Activated gamma-delta T cell treated with Interleukin-2 at 50 U/mL for 16 hours (primary cell): Measurements from ENCODE around the gene CAMKK2.
"Not testable (repeated sequence)": the region's sequence is repeated elsewhere in the genome, so short reads cannot be mapped to it uniquely, and the experiment has no call there.

Experiments used
- DNase-seq: peaks from one replicate; pipeline ENCODE4 v3.0.0-alpha.2; 2020

CAMKK2 gene

DNA sequence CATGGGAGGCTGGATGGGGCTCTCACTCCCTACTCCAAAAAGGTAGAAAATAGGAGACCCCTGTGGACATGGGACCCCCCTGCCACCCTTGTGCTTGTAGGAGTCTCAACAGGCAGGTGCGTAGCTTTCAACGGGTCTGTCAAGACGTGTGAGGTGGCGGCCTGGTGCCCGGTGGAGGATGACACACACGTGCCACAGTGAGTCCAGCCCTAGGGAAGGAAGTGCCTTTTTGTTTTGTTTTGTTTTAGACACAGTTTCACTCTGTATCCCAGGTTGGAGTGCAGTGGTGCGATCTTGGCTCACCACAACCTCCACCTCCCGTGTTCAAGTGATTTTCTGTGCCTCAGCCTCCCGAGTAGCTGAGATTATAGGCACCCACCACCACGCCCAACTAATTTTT is 73.7 kb downstream of the CAMKK2 start:
- no peak for DNase-seq

GRCh38 chr12:121219353-121219986 is 77.0 kb downstream of the CAMKK2 start:
- DNase-seq: no peak

- DNase-seq: no peak
Measured at GRCh38 chr12:121218588-121219352, 77.7 kb downstream of the CAMKK2 start.

GRCh38 chr12:121217761-121218160 is 78.7 kb downstream of the CAMKK2 start:
- no peak for DNase-seq

DNA sequence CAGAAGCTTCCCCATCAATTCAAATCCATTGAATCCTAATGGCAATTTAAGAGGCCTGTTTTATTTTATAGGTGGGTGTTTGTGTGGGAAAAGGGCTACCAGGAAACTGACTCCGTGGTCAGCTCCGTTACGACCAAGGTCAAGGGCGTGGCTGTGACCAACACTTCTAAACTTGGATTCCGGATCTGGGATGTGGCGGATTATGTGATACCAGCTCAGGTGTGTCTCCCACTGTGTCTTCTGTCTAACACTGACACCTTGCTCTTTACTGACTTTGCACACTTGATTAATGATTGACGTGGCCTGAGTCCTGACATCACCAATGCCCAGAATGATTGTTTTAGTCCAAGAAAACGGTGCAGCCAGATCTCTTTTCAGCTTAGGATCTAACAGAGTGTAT is 79.4 kb downstream of the CAMKK2 start:
- DNase-seq: no peak

- DNase-seq: no peak
Measured at GRCh38 chr12:121216102-121216501, 80.4 kb downstream of the CAMKK2 start.

GRCh38 chr12:121214855-121215745 is 81.4 kb downstream of the CAMKK2 start:
- DNase-seq: no peak

DNA sequence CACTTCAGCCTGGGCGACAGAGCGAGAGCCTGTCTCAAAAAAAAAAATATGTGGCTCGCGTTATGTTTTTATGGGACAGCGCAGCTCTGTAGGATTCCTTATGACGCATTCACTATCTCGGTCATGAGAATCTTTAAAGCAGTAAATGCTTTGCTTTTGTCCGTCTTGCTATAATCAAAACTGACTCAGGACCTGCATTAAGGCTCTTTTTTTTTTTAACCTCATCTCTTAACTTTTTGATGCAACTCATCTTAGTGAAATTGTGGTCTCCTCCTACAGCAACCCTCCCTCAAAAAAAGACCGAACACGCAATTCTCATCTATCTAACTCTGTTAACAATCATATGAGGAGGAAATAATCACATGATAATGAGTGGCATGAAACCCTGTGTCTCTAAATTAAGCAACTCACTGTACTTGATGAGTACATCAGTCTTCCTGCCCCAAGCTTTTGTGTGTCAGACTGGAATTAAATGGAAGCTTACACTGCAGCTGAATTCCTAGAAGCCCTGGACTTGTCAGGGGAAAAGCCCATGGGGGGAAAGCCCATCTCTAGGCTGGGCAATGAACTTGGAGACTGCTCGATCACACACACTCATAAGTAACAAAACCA is 82.2 kb downstream of the CAMKK2 start:
- DNase-seq: no peak

GRCh38 chr12:121212875-121213274 is 83.6 kb downstream of the CAMKK2 start:
- no peak for DNase-seq

GRCh38 chr12:121209624-121210572 is 86.6 kb downstream of the CAMKK2 start, which contains the start of gene P2RX4:
P2RX4 (plus strand) TSS chr12:121210129; CDS start chr12:121210165, 36 bp downstream.
- peak; percentile 79 for DNase-seq

DNA sequence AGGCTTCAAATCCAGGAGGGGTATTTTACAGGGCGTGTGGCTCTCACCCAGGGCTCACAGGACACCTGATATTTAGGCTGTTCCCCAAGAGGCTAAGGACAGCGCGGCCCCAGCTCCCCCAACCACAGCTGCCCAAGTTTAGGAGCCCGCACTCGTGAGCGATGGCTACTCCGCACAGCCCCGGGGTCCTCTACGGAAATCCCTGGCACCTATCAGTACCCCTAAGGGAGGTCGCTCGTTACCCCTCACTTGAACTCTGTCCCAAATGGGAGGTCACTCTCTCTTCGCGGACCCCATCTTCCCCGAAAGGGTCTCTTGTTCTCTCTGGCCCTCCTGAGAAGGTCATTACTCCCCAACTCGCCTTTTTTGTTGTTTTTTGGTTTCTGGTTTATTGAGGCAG is 87.3 kb downstream of the CAMKK2 start:
- no peak for DNase-seq

DNA sequence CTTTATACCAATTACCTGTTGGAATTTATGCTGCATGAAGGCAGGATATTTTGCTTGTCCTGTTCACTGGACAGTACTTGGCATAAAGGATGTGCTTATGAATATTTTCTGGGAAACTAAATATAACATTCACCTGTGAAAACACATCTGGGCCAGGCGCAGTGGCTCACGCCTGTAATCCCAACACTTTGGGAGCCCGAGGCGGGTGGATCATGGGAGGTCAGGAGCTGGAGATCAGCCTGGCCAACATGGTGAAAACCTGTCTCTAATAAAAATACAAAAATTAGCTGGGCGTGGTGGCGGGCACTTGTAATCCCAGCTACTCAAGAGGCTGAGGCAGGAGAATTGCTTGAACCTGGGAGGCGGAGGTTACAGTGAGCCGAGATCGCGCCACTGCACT is 87.9 kb downstream of the CAMKK2 start:
- DNase-seq: not testable (repeated sequence)

- no peak for DNase-seq
Measured at GRCh38 chr12:121205491-121205890, 91.0 kb downstream of the CAMKK2 start.

DNA sequence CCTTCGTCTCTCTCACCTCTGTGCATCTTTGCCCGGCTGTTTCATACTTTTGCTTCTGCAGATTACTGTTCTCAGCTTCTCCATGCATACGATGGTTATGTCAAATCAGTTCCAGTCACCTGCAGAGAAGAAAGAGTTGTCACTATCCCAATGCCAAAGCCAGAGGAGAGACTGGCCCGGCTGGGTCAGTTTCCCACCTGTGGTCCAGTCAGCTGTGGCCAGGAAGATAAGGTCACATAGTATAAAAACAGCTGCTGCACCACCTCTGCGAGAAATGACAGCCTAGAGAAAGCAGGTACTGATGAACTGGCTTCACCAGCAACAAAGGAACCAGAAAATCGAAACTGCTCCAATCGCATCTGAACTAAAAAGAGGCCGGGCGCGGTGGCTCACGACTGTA is 93.0 kb downstream of the CAMKK2 start:
- no peak for DNase-seq

GRCh38 chr12:121202407-121203355 is 93.8 kb downstream of the CAMKK2 start:
- DNase-seq: no peak

GRCh38 chr12:121201140-121201539 is 95.4 kb downstream of the CAMKK2 start:
- not testable (repeated sequence) for DNase-seq

- no peak for DNase-seq
Measured at GRCh38 chr12:121198949-121199348, 97.6 kb downstream of the CAMKK2 start.

DNA sequence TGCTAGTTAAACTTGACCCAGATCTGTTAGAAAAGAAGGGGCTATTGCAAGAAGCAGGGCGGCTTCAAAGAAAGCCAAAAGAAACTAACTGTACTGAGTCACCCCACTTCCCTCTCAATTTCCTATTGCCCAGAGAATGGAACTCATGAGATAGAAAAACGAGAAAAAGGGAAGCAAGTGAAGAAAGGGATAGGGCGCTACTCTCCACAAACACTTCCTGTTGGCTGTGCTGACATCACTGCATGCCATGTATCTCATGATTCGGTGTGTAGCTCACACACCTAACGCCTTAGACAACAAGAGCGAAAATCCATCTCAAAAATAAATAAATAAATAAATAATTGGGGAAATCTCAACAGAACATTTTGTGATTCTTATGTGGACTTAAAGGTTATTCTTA is 99.6 kb downstream of the CAMKK2 start:
- no peak for DNase-seq

DNA sequence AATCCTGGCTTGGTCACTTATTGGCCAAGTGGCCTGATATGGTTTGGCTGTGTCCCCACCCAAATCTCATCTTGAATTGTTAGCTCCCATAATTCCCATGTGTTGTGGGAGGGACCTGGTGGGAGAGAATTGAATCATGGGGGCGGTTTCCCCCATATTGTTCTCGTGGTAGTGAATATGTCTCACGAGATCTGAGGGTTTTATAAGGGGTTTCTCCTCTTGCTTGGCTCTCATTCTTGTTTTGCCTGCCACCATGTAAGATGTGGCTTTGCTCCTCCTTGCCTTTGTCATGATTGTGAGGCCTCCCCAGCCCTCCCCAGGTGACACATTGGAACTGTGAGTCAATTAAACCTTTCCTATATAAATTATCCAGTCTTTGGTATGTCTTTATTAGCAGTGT is 105.4 kb downstream of the CAMKK2 start:
- no peak for DNase-seq

GRCh38 chr12:121190523-121191031 is 105.9 kb downstream of the CAMKK2 start:
- no peak for DNase-seq
